ENCODE data around the gene SLIT3. TPM values are rescaled to one million over a fixed set of nuclear protein-coding genes. Genes with fewer than 3 reads are reported as not detected.
"Not testable (repeated sequence)": the region's sequence is repeated elsewhere in the genome, so short reads cannot be mapped to it uniquely, and the experiment has no call there.

Gene SLIT3
- total RNA-seq, 1 donor from 2014 or later = 70.0 TPM

GRCh38 chr5:168743617-168744016 lies 557.3 kb downstream of the SLIT3 start:
- H3K9me3 ChIP-seq = no peaks in the 10 kb centered on the region
- no peak for DNase-seq
- TF ChIP-seq, protein P1, sequence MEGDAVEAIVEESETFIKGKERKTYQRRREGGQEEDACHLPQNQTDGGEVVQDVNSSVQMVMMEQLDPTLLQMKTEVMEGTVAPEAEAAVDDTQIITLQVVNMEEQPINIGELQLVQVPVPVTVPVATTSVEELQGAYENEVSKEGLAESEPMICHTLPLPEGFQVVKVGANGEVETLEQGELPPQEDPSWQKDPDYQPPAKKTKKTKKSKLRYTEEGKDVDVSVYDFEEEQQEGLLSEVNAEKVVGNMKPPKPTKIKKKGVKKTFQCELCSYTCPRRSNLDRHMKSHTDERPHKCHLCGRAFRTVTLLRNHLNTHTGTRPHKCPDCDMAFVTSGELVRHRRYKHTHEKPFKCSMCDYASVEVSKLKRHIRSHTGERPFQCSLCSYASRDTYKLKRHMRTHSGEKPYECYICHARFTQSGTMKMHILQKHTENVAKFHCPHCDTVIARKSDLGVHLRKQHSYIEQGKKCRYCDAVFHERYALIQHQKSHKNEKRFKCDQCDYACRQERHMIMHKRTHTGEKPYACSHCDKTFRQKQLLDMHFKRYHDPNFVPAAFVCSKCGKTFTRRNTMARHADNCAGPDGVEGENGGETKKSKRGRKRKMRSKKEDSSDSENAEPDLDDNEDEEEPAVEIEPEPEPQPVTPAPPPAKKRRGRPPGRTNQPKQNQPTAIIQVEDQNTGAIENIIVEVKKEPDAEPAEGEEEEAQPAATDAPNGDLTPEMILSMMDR (IDR thresholded peaks at IDR 0.05) = no peak
- ATAC-seq = no peak
- H3K36me3 ChIP-seq = no peaks in the 10 kb centered on the region
- H3K4me3 ChIP-seq = no peak overlapping the region
- peaks cover 6% of the 10 kb centered on the region for H3K4me1 ChIP-seq
- H3K27ac ChIP-seq = no peak overlapping the region
- H3K27me3 ChIP-seq = no peaks in the 10 kb centered on the region
- intact Hi-C loops (cut with DNase I) = no loop called here

DNA sequence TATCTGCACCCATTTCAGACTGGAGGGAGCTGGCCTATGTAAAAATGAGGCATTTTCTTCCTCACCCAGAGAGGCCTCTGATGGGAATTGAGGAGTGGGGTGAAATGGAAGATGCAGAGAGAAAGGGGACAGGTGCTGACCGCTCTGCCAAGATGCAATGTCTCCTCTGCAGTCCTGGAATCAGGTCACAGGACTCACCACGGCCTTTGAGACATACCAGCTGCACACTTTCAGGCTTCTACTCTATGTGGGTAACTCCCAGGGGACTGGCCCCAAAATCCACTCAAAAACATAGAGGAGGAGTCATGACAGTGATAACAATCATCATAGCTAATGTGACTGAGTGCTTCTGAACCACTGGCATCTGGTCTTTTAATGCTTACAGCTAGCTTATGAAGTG lies 558.6 kb downstream of the SLIT3 start:
- H3K4me3 ChIP-seq; H3K27me3 ChIP-seq; H3K27ac ChIP-seq; H3K9me3 ChIP-seq; ATAC-seq; DNase-seq; H3K36me3 ChIP-seq; intact Hi-C loops (cut with DNase I); H3K4me1 ChIP-seq: not testable (repeated sequence)

DNA sequence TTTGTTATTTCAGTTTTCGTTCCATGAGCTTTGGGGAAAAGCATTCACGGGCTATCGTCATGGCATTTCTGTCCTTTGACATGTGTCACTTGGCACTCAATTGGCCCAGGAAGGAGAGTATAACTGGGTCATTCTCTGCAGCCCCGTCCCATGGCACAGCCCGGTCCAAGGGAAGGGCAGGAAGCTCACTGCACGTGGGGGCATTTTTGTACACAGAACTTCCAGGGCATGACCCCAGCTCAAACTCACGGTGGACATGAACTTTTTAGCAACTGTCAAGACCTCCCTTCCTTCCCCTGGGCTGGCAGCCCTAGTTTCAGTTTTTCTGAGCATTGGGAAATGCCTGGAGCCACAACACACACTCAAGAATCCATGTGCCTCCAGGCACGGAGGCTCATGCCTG lies 560.1 kb downstream of the SLIT3 start:
- H3K9me3 ChIP-seq = no peaks in the 10 kb centered on the region
- intact Hi-C loops (cut with DNase I) = no loop called here
- TF ChIP-seq, protein P1 (IDR thresholded peaks at IDR 0.05) = no peak
- no peak overlapping the region for H3K4me3 ChIP-seq
- no peaks in the 10 kb centered on the region for H3K36me3 ChIP-seq
- ATAC-seq = peak; percentile 65
- H3K4me1 ChIP-seq = peaks cover 14% of the 10 kb centered on the region
- no peaks in the 10 kb centered on the region for H3K27me3 ChIP-seq
- no peak for DNase-seq
- peak overlapping the region; percentile 36 for H3K27ac ChIP-seq

DNA sequence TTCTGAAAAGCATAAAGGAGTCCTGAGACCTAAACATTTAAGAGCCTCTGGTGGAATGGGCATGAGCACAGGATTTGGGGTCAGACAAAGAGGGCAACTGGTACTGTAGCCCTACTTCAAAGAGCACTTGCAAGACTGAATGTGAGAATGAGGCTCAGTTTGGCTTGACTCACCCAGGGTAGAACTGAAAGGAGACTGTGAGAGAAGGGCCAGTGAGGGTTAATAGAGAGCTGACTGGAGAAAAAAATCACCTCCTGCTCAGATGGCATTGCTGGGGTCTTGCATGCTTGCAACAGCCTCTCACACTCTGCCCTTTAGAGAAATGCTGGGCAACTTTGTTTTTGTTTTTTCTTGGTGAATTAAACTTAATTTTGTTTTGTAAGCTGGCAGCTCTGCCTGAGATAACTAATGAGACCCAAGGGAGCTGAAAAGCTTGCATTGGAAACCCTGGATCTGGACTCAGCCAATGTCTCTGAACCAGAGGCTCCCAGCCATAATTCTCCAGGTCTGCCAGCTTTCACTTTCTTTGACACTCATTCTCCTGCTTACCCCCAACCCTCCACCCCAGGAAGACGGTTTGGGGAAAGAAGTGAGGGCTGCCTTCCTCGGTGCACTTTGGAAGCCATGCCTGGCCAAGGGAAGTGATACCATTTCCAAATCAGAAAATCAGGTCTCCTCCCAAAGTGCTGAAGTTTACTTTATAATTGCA lies 560.7 kb downstream of the SLIT3 start:
- peaks cover 16% of the 10 kb centered on the region for H3K4me1 ChIP-seq
- TF ChIP-seq, protein P1 (IDR thresholded peaks at IDR 0.05) = no peak
- ATAC-seq (no peak), DNase-seq (no peak)
- intact Hi-C loops (cut with DNase I) = no loop called here
- H3K9me3 ChIP-seq = no peaks in the 10 kb centered on the region
- no peak overlapping the region for H3K4me3 ChIP-seq
- H3K27me3 ChIP-seq = no peaks in the 10 kb centered on the region
- no peaks in the 10 kb centered on the region for H3K36me3 ChIP-seq
- peak overlapping the region; percentile 36 for H3K27ac ChIP-seq

DNA sequence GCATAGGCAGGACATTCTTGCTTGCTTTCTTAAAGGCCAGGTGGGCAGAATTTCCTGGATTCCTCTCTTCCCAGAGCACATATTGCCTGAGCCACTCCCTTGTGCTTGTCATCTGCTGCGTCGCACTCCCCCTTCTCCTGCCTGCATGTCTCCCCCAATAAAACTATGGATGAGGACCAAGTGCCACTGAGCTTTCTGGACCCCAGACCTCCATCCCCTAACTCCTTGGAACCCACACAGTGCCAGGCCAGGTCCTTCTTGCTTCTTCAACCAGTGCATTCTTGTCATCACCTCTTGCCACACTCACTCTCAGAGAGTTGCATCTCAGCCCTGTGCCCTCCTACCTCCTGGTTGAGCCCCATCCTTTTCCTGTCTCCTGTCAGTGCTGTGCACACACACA lies 563.9 kb downstream of the SLIT3 start:
- Histone ChIP-seq H3K27me3 (no peaks in the 10 kb centered on the region), H3K4me1 (peaks cover 18% of the 10 kb centered on the region), H3K27ac (peak overlapping the region; percentile 17), H3K4me3 (no peak overlapping the region), H3K36me3 (no peaks in the 10 kb centered on the region), H3K9me3 (no peaks in the 10 kb centered on the region)
- TF ChIP-seq, protein P1 (IDR thresholded peaks at IDR 0.05) = no peak
- intact Hi-C loops (cut with DNase I) = no loop called here
- no peak for ATAC-seq
- no peak for DNase-seq

DNA sequence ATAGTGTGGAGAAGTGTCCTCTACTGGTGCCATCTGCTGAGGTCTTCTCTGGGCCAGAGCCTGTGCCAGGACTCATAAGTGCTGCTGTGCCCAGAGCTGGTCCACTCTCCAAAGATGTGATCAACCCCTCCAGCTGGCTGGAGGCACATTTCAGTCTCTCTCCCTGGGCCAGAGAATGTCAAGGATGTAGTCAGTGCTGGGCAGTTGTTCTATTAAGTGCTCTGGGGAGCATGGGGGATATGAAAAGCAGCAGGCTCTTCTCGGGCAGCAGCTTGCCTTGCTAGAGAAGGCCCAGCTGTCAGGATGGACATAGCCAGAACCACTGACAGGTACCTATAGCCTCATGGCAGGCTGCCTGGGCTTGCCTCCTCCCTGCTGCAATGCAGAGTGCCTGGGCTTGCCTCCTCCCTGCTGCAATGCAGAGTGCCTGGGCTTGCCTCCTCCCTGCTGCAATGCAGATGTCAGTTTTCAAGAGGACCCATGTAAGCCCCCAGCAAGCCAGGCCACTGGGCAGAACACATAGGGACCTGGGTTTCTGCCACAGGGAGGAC lies 564.6 kb downstream of the SLIT3 start:
- ATAC-seq (peak; percentile 51), DNase-seq (no peak)
- peaks cover 18% of the 10 kb centered on the region for H3K4me1 ChIP-seq
- H3K27me3 ChIP-seq = no peaks in the 10 kb centered on the region
- H3K9me3 ChIP-seq = no peaks in the 10 kb centered on the region
- intact Hi-C loops (cut with DNase I) = no loop called here
- peak overlapping the region; percentile 30 for H3K27ac ChIP-seq
- no peaks in the 10 kb centered on the region for H3K36me3 ChIP-seq
- TF ChIP-seq, protein P1 (IDR thresholded peaks at IDR 0.05) = no peak
- H3K4me3 ChIP-seq = no peak overlapping the region

Data from upper lobe of right lung (tissue), 1 donor.